Heart left ventricle (tissue), 16 donors: ENCODE data around the gene MSANTD1. TPM values are rescaled to one million over a fixed set of nuclear protein-coding genes. Genes with fewer than 3 reads are reported as not detected.

Source experiments
- ATAC-seq, 4 donors: fragments of 200-7000 bp; cut with Tn5 transposase; one replicate each; pipeline ENCODE4 v1.9.1; 2020 to 2022; ENCODE audit warnings: moderate library complexity in 4 of 4, mild to moderate bottlenecking in 3 of 4, moderate number of reproducible peaks in 1 of 4
- DNase-seq, 5 donors: peaks; one replicate each; pipeline ENCODE4 v3.0.0-alpha.2; 2020
- H3K27ac ChIP-seq, 12 donors: fragments of 200-600 bp; sonication (generic) in 4 of 12; one replicate each; pipeline versions ENCODE4 v1.5.0 to v1.8.0; 2016 to 2022; ENCODE audit warnings: mild to moderate bottlenecking in 2 of 12
- H3K27me3 ChIP-seq, 9 donors: fragments of 200-600 bp; sonication (generic) in 2 of 9; one replicate each; pipeline versions ENCODE4 v1.5.1 to v1.8.0; 2016 to 2022; ENCODE audit warnings: mild to moderate bottlenecking in 3 of 9
- H3K36me3 ChIP-seq, 9 donors: fragments of 200-600 bp; sonication (generic) in 2 of 9; one replicate each; pipeline versions ENCODE4 v1.5.0 to v1.8.0; 2018 to 2022; ENCODE audit warnings: mild to moderate bottlenecking in 2 of 9
- H3K4me1 ChIP-seq, 12 donors: fragments of 200-600 bp; sonication (generic) in 4 of 12; one replicate each; pipeline versions ENCODE4 v1.5.0 to v1.8.0; 2016 to 2022; ENCODE audit warnings: mild to moderate bottlenecking in 3 of 12
- H3K4me3 ChIP-seq, 12 donors: fragments of 200-600 bp; sonication (generic) in 4 of 12; one replicate each; pipeline versions ENCODE4 v1.5.0 to v1.8.0; 2017 to 2022; ENCODE audit warnings: mild to moderate bottlenecking in 9 of 12, moderate library complexity in 4 of 12
- H3K9me3 ChIP-seq, 12 donors: fragments of 200-600 bp; sonication (generic) in 4 of 12; one replicate each; pipeline versions ENCODE4 v1.5.0 to v1.8.0; 2016 to 2022; ENCODE audit warnings: mild to moderate bottlenecking in 1 of 12
- POLR2A ChIP-seq, 2 donors: fragments of 450-650 bp; IDR thresholded peaks; one replicate each; pipeline ENCODE4 v1.6.1; 2017; ENCODE audit warnings: antibody characterized with exemption in 2 of 2, mild to moderate bottlenecking in 2 of 2, moderate library complexity in 2 of 2
- WGBS, 4 donors: extraction: QIAGEN DNeasy Blood & Tissue Kit in 2 of 4; methylation state at CpG; one replicate each; pipeline versions ENCODE4 v1.1.5 to v1.1.7; 2013 to 2018; 5-methylcytosine and 5-hydroxymethylcytosine counted together
- intact Hi-C, 10 donors: fragments of 100-400 bp; cut with DNase I; formaldehyde crosslinking; loops; one replicate each; pipeline versions ENCODE4 v1.11.1 to v1.14.2; 2022
- polyA plus RNA-seq, 2 donors: library from polyadenylated mRNA; stranded (reverse); fragments of 200-250 nt; gene quantifications; one replicate each; pipeline ENCODE4 v1.2.3, GENCODE V29; 2013
- total RNA-seq, 9 donors: library from RNA; depleted of rRNA in 2 of 9; stranded (reverse); fragments of >200 nt in 2 of 9; fragmentation: NEBNext Ultra II Directional in 3 of 9; extraction: Animal tissue kit (Norgen Biotek cat#: 25700) in 3 of 9; gene quantifications; one replicate each; pipeline versions ENCODE4 v1.1.0 to v1.2.4, GENCODE V29; 2016 to 2023
- TF ChIP-seq, protein P1 (sequence below), 12 donors: fragments of 200-600 bp; sonication (generic) in 4 of 12; IDR thresholded peaks; one replicate each; pipeline versions ENCODE4 v1.5.0 to v1.8.0; 2018 to 2022; ENCODE audit warnings: antibody characterized with exemption in 12 of 12, mild to moderate bottlenecking in 5 of 12
- donor health status: ischemic (EF 13 %, LVEDD 7.1; RV severe dilation, severe dysfunction).
- donor health status: healthy with polysubstance abuse.
- donor health status: DM: no; HTN: yes; CAD: no.
- donor health status: DM: no; HTN: no; CAD: no.
- donor health status: ischemic (EF 25% LVEDD 6.9; RV normal size, moderate dysfunction).
- donor health status: ischemic (EF 25% LVEDD 5.7; RV mildly dilated, moderate dysfunction).
- donor health status: healthy.
- donor health status: DM: yes; HTN: yes; CAD: no.
- donor health status: ischemic (EF 35%, LVEDD 5.7; RV mildly dilated, moderate dysfunction).
- donor health status: nonischemic (EF 11% LVEDD 7.7; RV severe dilation, severe dysfunction).
- donor health status: DM: yes; HTN: yes; CAD: no.
- donor health status: PGD.
- donor health status: ischemic (EF 29% LVEDD 5.4; RV normal size, mild dysfunction).
- donor health status: nonischemic (EF 23%, LVEDD 6.1; RV moderate dilation, normal function).

Gene MSANTD1
- total and polyA plus RNA-seq, 11 donors, result 0.30 to 0.93 (median 0.34) TPM; not detected in 2

GRCh38 chr4:3303923-3304710, 55.2 kb downstream of the MSANTD1 start:
- Histone ChIP-seq H3K9me3 (no peaks in the 10 kb centered on the region), H3K27ac (no peak overlapping the region), H3K4me3 (peak overlapping the region in 2 of 12 donors; percentile 19 to 34), H3K36me3 (no peaks in the 10 kb centered on the region), H3K27me3 (no peaks in the 10 kb centered on the region), H3K4me1 (peaks cover 3 to 51% (median 36%) of the 10 kb centered on the region in 12 donors)
- ATAC-seq (no peak), DNase-seq (peak in 2 of 5 donors; percentile 2 to 20)
- intact Hi-C loops, result no loop called here
- no peak for TF ChIP-seq POLR2A (IDR thresholded peaks at IDR 0.05)
- TF ChIP-seq, protein P1, sequence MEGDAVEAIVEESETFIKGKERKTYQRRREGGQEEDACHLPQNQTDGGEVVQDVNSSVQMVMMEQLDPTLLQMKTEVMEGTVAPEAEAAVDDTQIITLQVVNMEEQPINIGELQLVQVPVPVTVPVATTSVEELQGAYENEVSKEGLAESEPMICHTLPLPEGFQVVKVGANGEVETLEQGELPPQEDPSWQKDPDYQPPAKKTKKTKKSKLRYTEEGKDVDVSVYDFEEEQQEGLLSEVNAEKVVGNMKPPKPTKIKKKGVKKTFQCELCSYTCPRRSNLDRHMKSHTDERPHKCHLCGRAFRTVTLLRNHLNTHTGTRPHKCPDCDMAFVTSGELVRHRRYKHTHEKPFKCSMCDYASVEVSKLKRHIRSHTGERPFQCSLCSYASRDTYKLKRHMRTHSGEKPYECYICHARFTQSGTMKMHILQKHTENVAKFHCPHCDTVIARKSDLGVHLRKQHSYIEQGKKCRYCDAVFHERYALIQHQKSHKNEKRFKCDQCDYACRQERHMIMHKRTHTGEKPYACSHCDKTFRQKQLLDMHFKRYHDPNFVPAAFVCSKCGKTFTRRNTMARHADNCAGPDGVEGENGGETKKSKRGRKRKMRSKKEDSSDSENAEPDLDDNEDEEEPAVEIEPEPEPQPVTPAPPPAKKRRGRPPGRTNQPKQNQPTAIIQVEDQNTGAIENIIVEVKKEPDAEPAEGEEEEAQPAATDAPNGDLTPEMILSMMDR (IDR thresholded peaks at IDR 0.05), result no peak
- 78 to 83% (median 82%) methylated on average over 15 of the region's 15 CpGs for WGBS, 4 donors

GRCh38 chr4:3304831-3305609, 56.1 kb downstream of the MSANTD1 start:
- H3K4me3 ChIP-seq, result peak overlapping the region in 5 of 12 donors; percentile 1 to 34 (median 13)
- intact Hi-C loops, result no loop called here
- ATAC-seq (peak in 3 of 4 donors; percentile 62 to 65 (median 64)), DNase-seq (peak in 4 of 5 donors; percentile 51 to 62 (median 58))
- peaks cover 1 to 44% (median 28%) of the 10 kb centered on the region in 12 donors for H3K4me1 ChIP-seq
- H3K27me3 ChIP-seq, result no peaks in the 10 kb centered on the region
- TF ChIP-seq, protein P1 (IDR thresholded peaks at IDR 0.05), result no peak
- no peak for TF ChIP-seq POLR2A (IDR thresholded peaks at IDR 0.05)
- no peaks in the 10 kb centered on the region for H3K36me3 ChIP-seq
- H3K9me3 ChIP-seq, result no peaks in the 10 kb centered on the region
- WGBS, 4 donors, result 46 to 55% (median 53%) methylated on average over 20 to 25 of the region's 25 CpGs
- peak overlapping the region in 6 of 12 donors; percentile 13 to 59 (median 24) for H3K27ac ChIP-seq

DNA sequence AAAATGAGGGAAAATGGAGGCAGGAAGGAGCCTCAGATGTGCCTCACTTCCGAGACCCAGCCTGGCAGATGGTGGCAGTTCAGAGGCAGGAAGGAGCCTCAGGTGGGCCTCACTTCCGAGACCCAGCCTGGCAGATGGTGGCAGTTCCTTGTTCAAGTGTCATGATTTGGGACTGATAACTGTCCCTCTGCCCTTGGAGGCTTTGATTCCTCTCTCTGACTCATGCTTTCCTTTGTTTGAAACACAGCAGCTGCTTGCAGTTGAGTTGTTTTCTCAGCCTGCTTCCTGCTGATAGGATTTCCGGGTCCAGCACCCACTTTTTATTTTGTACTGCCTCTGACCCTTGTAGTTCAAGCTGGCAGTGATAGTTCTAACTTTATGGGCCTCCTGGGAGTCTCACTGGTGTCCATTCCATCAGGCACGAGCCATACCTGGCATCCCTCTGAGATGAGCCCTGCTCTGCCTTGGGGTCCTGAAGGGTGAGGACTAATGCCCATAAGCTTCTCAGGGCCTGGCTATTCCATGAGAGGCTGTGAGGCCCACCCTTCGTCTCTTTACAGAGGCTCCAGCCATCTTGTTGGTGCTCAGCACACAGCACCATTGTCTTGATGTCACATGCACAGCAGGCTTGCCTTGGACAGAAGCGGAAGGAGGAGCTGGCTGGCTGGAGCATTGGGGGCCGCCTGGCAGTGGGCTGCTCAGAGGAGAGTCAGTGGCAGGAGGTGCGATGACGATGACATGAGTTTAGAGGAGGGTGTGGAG, 56.8 kb downstream of the MSANTD1 start:
- Histone ChIP-seq H3K27ac (peak overlapping the region in 7 of 12 donors; percentile 13 to 59 (median 35)), H3K4me1 (peaks cover 0 to 44% (median 25%) of the 10 kb centered on the region in 12 donors), H3K36me3 (no peaks in the 10 kb centered on the region), H3K9me3 (no peaks in the 10 kb centered on the region), H3K27me3 (no peaks in the 10 kb centered on the region), H3K4me3 (no peak overlapping the region)
- ATAC-seq (peak in 2 of 4 donors; percentile 6 to 69), DNase-seq (peak in 1 of 5 donors; percentile 39)
- intact Hi-C loops, result no loop called here
- TF ChIP-seq, protein P1 (IDR thresholded peaks at IDR 0.05), result no peak
- TF ChIP-seq POLR2A (IDR thresholded peaks at IDR 0.05), result no peak
- 62 to 70% (median 66%) methylated on average over 9 of the region's 9 CpGs for WGBS, 4 donors

Other genes with a start within 250 kb of the MSANTD1 start
- gene HTT-AS, start 174.6 kb upstream of the MSANTD1 start, total RNA-seq, result not detected
- gene HTT-AS, start 174.6 kb upstream of the MSANTD1 start, polyA plus RNA-seq, result not detected
- gene HTT, start 174.5 kb upstream of the MSANTD1 start, total RNA-seq, result 100 to 1,000 TPM in 1 of 9 donors, 10 to 100 TPM in 8; 16.1 to 122 (median 33.9) TPM
- 10 to 100 TPM; 13.9 to 16.5 TPM for gene HTT, start 174.5 kb upstream of the MSANTD1 start, polyA plus RNA-seq
- 10 to 100 TPM in 8 of 9 donors, 1 to 10 TPM in 1; 8.4 to 18.4 (median 14.6) TPM for gene RGS12, start 43.9 kb downstream of the MSANTD1 start, total RNA-seq
- 10 to 100 TPM; 11.7 to 12.7 TPM for gene RGS12, start 43.9 kb downstream of the MSANTD1 start, polyA plus RNA-seq
- gene HGFAC, start 192.8 kb downstream of the MSANTD1 start, total RNA-seq, result under 1 TPM in 5 of 9 donors, not detected in 4; 0.19 to 0.65 (median 0.47) TPM
- under 1 TPM; 0.11 to 0.73 TPM for gene HGFAC, start 192.8 kb downstream of the MSANTD1 start, polyA plus RNA-seq
- 10 to 100 TPM; 27.7 to 75.1 (median 39.7) TPM for gene DOK7, start 214.1 kb downstream of the MSANTD1 start, total RNA-seq
- gene DOK7, start 214.1 kb downstream of the MSANTD1 start, polyA plus RNA-seq, result 10 to 100 TPM; 59.1 to 89.5 TPM